Testis (tissue), 2 donors: ENCODE measurements around the gene GRM5.

ENCODE experiments used
- CTCF ChIP-seq, 3 experiments: fragments of 450-650 bp in 2 of 3; fragments of 200-600 bp in 1 of 3; sonication (generic) in 1 of 3; IDR thresholded peaks; one replicate each; pipeline ENCODE4 v1.5.1; 2016 to 2019; ENCODE audit warnings: antibody characterized with exemption in 3 of 3, mild to moderate bottlenecking in 2 of 3, moderate library complexity in 1 of 3
- POLR2A ChIP-seq: fragments of 450-650 bp; IDR thresholded peaks from one replicate; pipeline ENCODE4 v1.6.1; 2017; ENCODE audit warnings: antibody characterized with exemption, mild to moderate bottlenecking, moderate library complexity

GRCh38 chr11:88583251-88583650 is 482.5 kb downstream of the GRM5 start:
- TF ChIP-seq CTCF (IDR thresholded peaks at IDR 0.05): no peak
- TF ChIP-seq POLR2A: no peak
